ENCODE data around the gene C12orf43. TPM values are rescaled to one million over a fixed set of nuclear protein-coding genes. Genes with fewer than 3 reads are reported as not detected.

The C12orf43 gene
- total RNA-seq, 1 experiment from 2014 or later = 25.7 TPM

GRCh38 chr12:120994059-120994458 is 22.2 kb downstream of the C12orf43 start:
- Histone ChIP-seq H4K8ac (replicated peaks; ENCODE audit: insufficient read length, low read depth, low read length) (no peak overlapping the region), H2BK5ac (ENCODE audit: insufficient read length, low read length) (no peak overlapping the region), H4K91ac (ENCODE audit: insufficient read length, low read depth, low read length) (no peak overlapping the region), H2AK5ac (ENCODE audit: insufficient read length, low read length) (no peak overlapping the region), H2AFZ (ENCODE audit: low read length) (no peak overlapping the region), H2BK15ac (ENCODE audit: low read depth, low read length) (no peak overlapping the region), H3K56ac (ENCODE audit: insufficient read length, low read depth, low read length) (no peak overlapping the region), H3K9ac (ENCODE audit: extremely low read depth, insufficient read length, low read length) (no peak overlapping the region), H2BK120ac (ENCODE audit: low read depth, low read length, poor library complexity, severe bottlenecking) (no peak overlapping the region), H3K9me3 (ENCODE audit: control insufficient read depth, low read depth, low read length) (no peaks in the 10 kb centered on the region), H4K5ac (ENCODE audit: insufficient read length, low read depth, low read length) (no peak overlapping the region), H3T11ph (ENCODE audit: low read length) (no peak overlapping the region), H4K20me1 (ENCODE audit: control insufficient read depth, insufficient read depth, insufficient read length) (no peaks in the 10 kb centered on the region), H3K18ac (ENCODE audit: insufficient read length, low read depth, low read length) (no peak overlapping the region), H3K23ac (ENCODE audit: insufficient read length, low read depth, low read length) (no peak overlapping the region), H3K4ac (ENCODE audit: low read depth, low read length) (no peak overlapping the region), H2BK12ac (ENCODE audit: insufficient read length, low read depth, low read length) (no peak overlapping the region), H3K27me3 (ENCODE audit: insufficient read depth, low read length) (no peaks in the 10 kb centered on the region), H3K79me1 (ENCODE audit: insufficient read depth, low read depth, low read length, poor library complexity, severe bottlenecking) (no peaks in the 10 kb centered on the region), H3K23me2 (ENCODE audit: insufficient read length, low read depth, low read length, poor library complexity, severe bottlenecking) (no peaks in the 10 kb centered on the region), H3K14ac (ENCODE audit: insufficient read depth, low read length) (no peak overlapping the region), H3K4me2 (ENCODE audit: insufficient read depth, insufficient read length, low read length) (no peak overlapping the region), H3K4me1 (ENCODE audit: insufficient read depth, low read length) (no peaks in the 10 kb centered on the region), H3K27ac (ENCODE audit: insufficient read length, low read depth, low read length) (no peak overlapping the region), H3K79me2 (ENCODE audit: insufficient read depth, low read length) (no peaks in the 10 kb centered on the region), H2BK20ac (ENCODE audit: low read depth, low read length, poor library complexity, severe bottlenecking) (no peak overlapping the region)
- DNase-seq = no peak
- Mint-ChIP-seq H3K27me3 (ENCODE audit: low read depth) (peaks cover 12% of the 10 kb centered on the region), H3K27ac (no peak overlapping the region), H3K4me1 (peaks cover under 1 to 4% of the 10 kb centered on the region in 2 experiments; a peak in 2 of 4 replicates), H3K4me3 (no peak overlapping the region), H3K9me3 (peaks cover 0 to 3% of the 10 kb centered on the region in 2 experiments; a peak in 2 of 5 replicates), H3K36me3 (ENCODE audit: insufficient read depth in 1 of 3, low read depth in 3 of 3) (no peaks in the 10 kb centered on the region)
- WGBS (ENCODE audit: extremely low coverage, insufficient read length, low lambda C conversion rate) = no CpG with 5 or more reads among the region's 15 CpGs
- TF ChIP-seq CTCF (conservative IDR thresholded peaks at IDR 0.05) = no peak
